Neural cell (in vitro differentiated cells): ENCODE data around the gene OSBPL1A. TPM values are rescaled to one million over a fixed set of nuclear protein-coding genes. Genes with fewer than 3 reads are reported as not detected.

Experiments
- H2AFZ ChIP-seq: fragments of 200-600, 300-800 bp; sonication (generic), shearing (Covaris generic); 2 replicates; pipeline ENCODE4 v1.6.0; 2014; ENCODE audit warnings: low read depth, mild to moderate bottlenecking, antibody characterized with exemption, low read length, moderate library complexity
- H3F3A ChIP-seq: fragments of 200-600 bp; shearing (Covaris generic); 2 replicates; pipeline ENCODE4 v1.6.1; 2016; ENCODE audit warnings: mild to moderate bottlenecking, moderate library complexity, mixed read lengths, antibody characterized with exemption, low read length; ENCODE audit not compliant: insufficient read depth, poor library complexity, severe bottlenecking
- H3K27ac ChIP-seq: fragments of 200-600, 300-800 bp; sonication (generic), shearing (Covaris generic); 2 replicates; pipeline ENCODE4 v1.5.1; 2014; ENCODE audit warnings: mild to moderate bottlenecking, low read length, moderate library complexity
- H3K27me3 ChIP-seq: fragments of 300-800, 200-600 bp; sonication (generic), shearing (Covaris generic); 2 replicates; pipeline ENCODE4 v1.6.0; 2014; ENCODE audit warnings: mild to moderate bottlenecking, low read depth, low read length, moderate library complexity; ENCODE audit not compliant: insufficient read depth
- H3K36me3 ChIP-seq: fragments of 300-800, 200-600 bp; sonication (generic), shearing (Covaris generic); 2 replicates; pipeline ENCODE4 v1.5.1; 2014; ENCODE audit warnings: mild to moderate bottlenecking, antibody characterized with exemption, low read length, moderate library complexity; ENCODE audit not compliant: insufficient read depth
- H3K4me2 ChIP-seq: fragments of 300-800, 200-600 bp; sonication (generic), shearing (Covaris generic); 2 replicates; pipeline ENCODE4 v1.6.0; 2014; ENCODE audit warnings: mild to moderate bottlenecking, low read length
- H3K4me3 ChIP-seq: fragments of 300-800, 200-600 bp; sonication (generic), shearing (Covaris generic); 2 replicates; pipeline ENCODE4 v1.5.1; 2014; ENCODE audit warnings: mild to moderate bottlenecking, low read length, moderate library complexity
- H3K79me2 ChIP-seq: fragments of 200-600 bp; shearing (Covaris generic); replicated peaks from 2 replicates; pipeline ENCODE4 v1.6.0; 2014; ENCODE audit warnings: mild to moderate bottlenecking, low read length, moderate library complexity; ENCODE audit not compliant: insufficient read depth
- H3K9ac ChIP-seq: fragments of 300-800, 200-600 bp; sonication (generic), shearing (Covaris generic); 2 replicates; pipeline ENCODE4 v1.6.1; 2016; ENCODE audit warnings: mild to moderate bottlenecking, low read length, mixed read lengths
- H3K9me2 ChIP-seq: fragments of 200-600 bp; shearing (Covaris generic); 2 replicates; pipeline ENCODE4 v1.6.1; 2016; ENCODE audit warnings: mild to moderate bottlenecking, low read length, mixed read lengths; ENCODE audit not compliant: insufficient read depth
- H3K9me3 ChIP-seq: fragments of 200-600, 300-800 bp; sonication (generic), shearing (Covaris generic); 2 replicates; pipeline ENCODE4 v1.6.1; 2016; ENCODE audit warnings: mild to moderate bottlenecking, mixed run types, low read length, moderate library complexity, mixed read lengths
- H4K20me1 ChIP-seq: fragments of 200-600 bp; shearing (Covaris generic); 2 replicates; pipeline ENCODE4 v1.6.1; 2016; ENCODE audit warnings: mild to moderate bottlenecking, mixed run types; ENCODE audit not compliant: insufficient read depth
- CTCF ChIP-seq: fragments of 450-650 bp; IDR thresholded peaks from 2 replicates; pipeline ENCODE4 v1.5.1; 2014; ENCODE audit warnings: antibody characterized with exemption, mild to moderate bottlenecking, moderate library complexity; ENCODE audit not compliant: poor library complexity, severe bottlenecking
- EP300 ChIP-seq: fragments of 450-650 bp; conservative IDR thresholded peaks from 2 replicates; pipeline ENCODE4 v1.6.1; 2014; ENCODE audit warnings: antibody characterized with exemption, mild to moderate bottlenecking, moderate library complexity; ENCODE audit not compliant: poor library complexity, severe bottlenecking
- EZH2 ChIP-seq: fragments of 200-600, 300-800 bp; shearing (Covaris generic), sonication (generic); IDR thresholded peaks from 2 replicates; pipeline ENCODE4 v1.6.1; 2014; ENCODE audit warnings: antibody characterized with exemption, low read length, borderline replicate concordance, mild to moderate bottlenecking; ENCODE audit not compliant: insufficient read depth, poor library complexity, severe bottlenecking
- MXI1 ChIP-seq: fragments of 450-650 bp; conservative IDR thresholded peaks from 2 replicates; pipeline ENCODE4 v1.6.1; 2014; ENCODE audit warnings: antibody characterized with exemption, mild to moderate bottlenecking; ENCODE audit not compliant: poor library complexity, severe bottlenecking
- POLR2AphosphoS5 ChIP-seq: IDR thresholded peaks from 2 replicates; pipeline ENCODE4 v1.6.1; 2012
- RAD21 ChIP-seq: fragments of 450-650 bp; conservative IDR thresholded peaks from 2 replicates; pipeline ENCODE4 v1.6.1; 2014; ENCODE audit warnings: antibody characterized with exemption, mild to moderate bottlenecking, moderate library complexity
- REST ChIP-seq: IDR thresholded peaks from 2 replicates; pipeline ENCODE4 v1.6.1; 2012; ENCODE audit warnings: borderline replicate concordance
- SMC3 ChIP-seq: fragments of 450-650 bp; conservative IDR thresholded peaks from 2 replicates; pipeline ENCODE4 v1.6.1; 2014; ENCODE audit warnings: antibody characterized with exemption, mild to moderate bottlenecking, moderate library complexity; ENCODE audit not compliant: poor library complexity
- TAF1 ChIP-seq: IDR thresholded peaks from 2 replicates; pipeline ENCODE4 v1.6.1; 2012; ENCODE audit warnings: low read depth
- polyA plus RNA-seq: library from polyadenylated mRNA; depleted of rRNA; stranded (reverse); fragments of >200 nt; gene quantifications from 2 replicates; pipeline ENCODE4 v1.2.3, GENCODE V29; 2014

The OSBPL1A gene
- polyA plus RNA-seq, 1 donor from 2014 or later: 24.9 TPM

- TF ChIP-seq RAD21 (no peak), EZH2 (no peak), TAF1 (no peak), EP300 (no peak), CTCF (no peak), POLR2AphosphoS5 (no peak), REST (no peak), MXI1 (no peak), SMC3 (no peak)
- H4K20me1 ChIP-seq: no peaks in the 10 kb centered on the region
- no peaks in the 10 kb centered on the region for H3K27me3 ChIP-seq
- H3K4me3 ChIP-seq: no peak overlapping the region
- no peak overlapping the region for H2AFZ ChIP-seq
- H3K79me2 ChIP-seq: no peaks in the 10 kb centered on the region
- H3K9ac ChIP-seq: no peak overlapping the region
- no peak overlapping the region for H3K27ac ChIP-seq
- peaks cover 2% of the 10 kb centered on the region for H3K36me3 ChIP-seq
- H3K4me2 ChIP-seq: no peak overlapping the region
- no peaks in the 10 kb centered on the region for H3F3A ChIP-seq
- H3K9me3 ChIP-seq: no peaks in the 10 kb centered on the region
- no peaks in the 10 kb centered on the region for H3K9me2 ChIP-seq
These were observed 282.0 kb downstream of the OSBPL1A start for GRCh38 chr18:24115628-24116027.

GRCh38 chr18:24114924-24115549 is 282.6 kb downstream of the OSBPL1A start:
- no peaks in the 10 kb centered on the region for H3K79me2 ChIP-seq
- TF ChIP-seq RAD21: no peak
- no peak for TF ChIP-seq CTCF
- H4K20me1 ChIP-seq: no peaks in the 10 kb centered on the region
- no peaks in the 10 kb centered on the region for H3K36me3 ChIP-seq
- no peaks in the 10 kb centered on the region for H3F3A ChIP-seq
- H3K27ac ChIP-seq: no peak overlapping the region
- H3K27me3 ChIP-seq: no peaks in the 10 kb centered on the region
- no peaks in the 10 kb centered on the region for H3K9me2 ChIP-seq
- no peak overlapping the region for H3K4me3 ChIP-seq
- no peak overlapping the region for H3K4me2 ChIP-seq
- no peak overlapping the region for H2AFZ ChIP-seq
- H3K9ac ChIP-seq: no peak overlapping the region
- no peaks in the 10 kb centered on the region for H3K9me3 ChIP-seq
